IMR-90 (cell line): ENCODE results near the gene RNF180.

ENCODE experiments used
- CEBPB ChIP-seq: IDR thresholded peaks from 2 replicates; pipeline ENCODE4 v1.6.1; 2012; ENCODE audit warnings: low read depth, low read length, improper control_type of control experiment
- NFE2L2 ChIP-seq: fragments of 150-350 bp; IDR thresholded peaks from 2 replicates; pipeline ENCODE4 v1.6.1; 2016; ENCODE audit warnings: low read depth, mild to moderate bottlenecking, low read length
- POLR2A ChIP-seq: IDR thresholded peaks from 2 replicates; pipeline ENCODE4 v1.6.1; 2012; ENCODE audit warnings: mild to moderate bottlenecking, low read depth, low read length
- SMC3 ChIP-seq: fragments of 150-350 bp; IDR thresholded peaks from 2 replicates; pipeline ENCODE4 v1.6.1; 2016; ENCODE audit warnings: low read depth, mild to moderate bottlenecking, antibody characterized with exemption, low read length, moderate library complexity
- TF ChIP-seq, protein P1 (sequence below): conservative IDR thresholded peaks from 2 replicates; pipeline ENCODE4 v1.5.1; 2012; ENCODE audit warnings: mild to moderate bottlenecking, low read depth, low read length, improper control_type of control experiment

GRCh38 chr5:64164166-64164565 lies 1.5 kb upstream of the RNF180 start:
- TF ChIP-seq POLR2A = no peak
- TF ChIP-seq CEBPB = no peak
- no peak for TF ChIP-seq NFE2L2
- TF ChIP-seq, protein P1, sequence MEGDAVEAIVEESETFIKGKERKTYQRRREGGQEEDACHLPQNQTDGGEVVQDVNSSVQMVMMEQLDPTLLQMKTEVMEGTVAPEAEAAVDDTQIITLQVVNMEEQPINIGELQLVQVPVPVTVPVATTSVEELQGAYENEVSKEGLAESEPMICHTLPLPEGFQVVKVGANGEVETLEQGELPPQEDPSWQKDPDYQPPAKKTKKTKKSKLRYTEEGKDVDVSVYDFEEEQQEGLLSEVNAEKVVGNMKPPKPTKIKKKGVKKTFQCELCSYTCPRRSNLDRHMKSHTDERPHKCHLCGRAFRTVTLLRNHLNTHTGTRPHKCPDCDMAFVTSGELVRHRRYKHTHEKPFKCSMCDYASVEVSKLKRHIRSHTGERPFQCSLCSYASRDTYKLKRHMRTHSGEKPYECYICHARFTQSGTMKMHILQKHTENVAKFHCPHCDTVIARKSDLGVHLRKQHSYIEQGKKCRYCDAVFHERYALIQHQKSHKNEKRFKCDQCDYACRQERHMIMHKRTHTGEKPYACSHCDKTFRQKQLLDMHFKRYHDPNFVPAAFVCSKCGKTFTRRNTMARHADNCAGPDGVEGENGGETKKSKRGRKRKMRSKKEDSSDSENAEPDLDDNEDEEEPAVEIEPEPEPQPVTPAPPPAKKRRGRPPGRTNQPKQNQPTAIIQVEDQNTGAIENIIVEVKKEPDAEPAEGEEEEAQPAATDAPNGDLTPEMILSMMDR = no peak
- TF ChIP-seq SMC3 = no peak
